HG03097 (cell line): ENCODE measurements around the gene CSAG1.
"Not testable (repeated sequence)": the region's sequence is repeated elsewhere in the genome, so short reads cannot be mapped to it uniquely, and the experiment has no call there.

Experiments
- ATAC-seq: cut with Tn5 transposase; IDR thresholded peaks from one replicate; pipeline ENCODE4 v1.9.1; 2021; ENCODE audit not compliant: unreplicated experiment, low FRiP score

CSAG1 gene, protein sequence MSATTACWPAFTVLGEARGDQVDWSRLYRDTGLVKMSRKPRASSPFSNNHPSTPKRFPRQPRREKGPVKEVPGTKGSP

GRCh38 chrX:152733261-152733975 lies at the start of gene CSAG1, which contains the start of gene MAGEA12:
CSAG1 (minus strand) TSS chrX:152733721; CDS start chrX:152732460, 1,261 bp downstream.
MAGEA12 (plus strand) TSS chrX:152733757; CDS start chrX:152736162, 2,405 bp downstream.
- ATAC-seq, result no peak

DNA sequence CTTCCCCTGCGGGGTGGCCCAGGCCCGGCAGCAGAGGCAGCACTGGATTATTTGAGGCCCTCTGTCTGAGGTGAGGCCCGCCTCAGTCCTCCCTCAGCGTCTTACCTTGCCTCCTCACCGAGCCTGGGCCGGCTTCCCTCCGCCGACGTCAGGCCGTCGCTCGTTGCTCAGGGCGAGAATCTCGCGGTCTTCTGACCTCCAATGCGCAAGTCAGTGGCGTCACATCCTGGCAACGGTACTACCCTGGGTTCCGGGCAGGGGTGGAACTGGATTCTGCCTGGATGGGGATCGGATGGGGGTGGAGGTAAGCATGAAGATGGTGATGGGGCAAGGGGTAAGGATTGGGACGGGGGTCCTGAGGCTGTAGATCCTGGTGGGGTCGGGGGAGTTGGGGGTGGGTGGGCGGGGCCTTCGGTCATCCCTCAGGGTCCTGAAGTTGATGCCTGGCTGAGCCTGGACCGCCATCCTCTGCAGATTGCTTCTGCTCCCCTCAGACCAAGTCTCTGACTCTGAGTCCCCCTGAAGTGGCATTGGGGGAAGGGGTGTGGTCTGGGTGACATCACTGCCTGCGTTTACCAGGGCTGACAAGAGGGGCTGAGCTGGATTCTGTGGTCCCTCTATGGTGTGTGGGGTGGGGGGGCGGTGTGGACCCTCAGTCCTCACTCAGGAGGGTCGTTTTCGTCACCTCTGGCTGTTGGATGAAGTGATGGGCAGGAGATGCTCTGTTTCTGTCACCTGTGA lies 36.2 kb upstream of the CSAG1 start, which contains the start of gene MAGEA6:
Gene MAGEA6 (minus strand): TSS at position 141 of the 741 bp plus-strand sequence. CDS start 2,039 bp downstream, outside the sequence.
- not testable (repeated sequence) for ATAC-seq

DNA sequence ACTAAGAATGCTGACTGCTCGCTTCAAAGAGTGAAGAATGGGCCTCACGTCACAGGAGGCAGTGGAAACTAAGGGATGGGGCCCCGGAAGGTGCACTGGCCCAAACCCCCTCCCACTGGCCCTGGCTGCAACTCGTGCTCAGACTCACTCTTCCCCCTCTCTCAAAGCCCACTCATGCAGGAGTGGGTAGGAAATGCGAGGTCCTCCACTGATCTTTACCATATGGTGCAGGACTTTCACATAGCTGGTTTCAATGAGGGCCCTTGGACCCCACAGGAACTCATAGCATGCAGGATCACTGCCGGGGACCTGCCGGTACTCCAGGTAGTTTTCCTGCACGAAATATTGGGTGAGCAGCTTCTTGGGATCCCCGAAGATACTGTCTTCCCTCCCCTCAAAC lies 33.0 kb upstream of the CSAG1 start:
- ATAC-seq, result not testable (repeated sequence)

DNA sequence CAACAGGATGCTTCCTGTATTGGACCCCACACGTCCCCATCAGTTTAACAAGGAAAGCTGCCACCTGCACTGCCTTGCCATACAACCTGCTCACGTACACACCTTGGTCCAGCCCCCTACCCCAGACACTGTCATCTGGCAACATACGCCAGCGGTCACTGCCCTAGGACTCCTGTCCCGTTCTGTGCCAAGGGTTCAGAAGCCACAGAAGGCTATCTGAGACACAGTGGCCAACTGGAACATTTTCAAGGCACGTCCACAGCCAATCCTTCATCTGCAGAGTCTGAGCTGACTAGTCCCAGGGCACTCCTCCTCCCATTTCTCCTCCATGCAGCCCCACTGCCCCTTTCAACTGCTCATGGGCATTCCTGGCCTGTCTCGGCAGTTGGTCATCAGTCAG lies 28.1 kb upstream of the CSAG1 start:
- not testable (repeated sequence) for ATAC-seq

- not testable (repeated sequence) for ATAC-seq
Measured at GRCh38 chrX:152759544-152759943, 26.0 kb upstream of the CSAG1 start.

DNA sequence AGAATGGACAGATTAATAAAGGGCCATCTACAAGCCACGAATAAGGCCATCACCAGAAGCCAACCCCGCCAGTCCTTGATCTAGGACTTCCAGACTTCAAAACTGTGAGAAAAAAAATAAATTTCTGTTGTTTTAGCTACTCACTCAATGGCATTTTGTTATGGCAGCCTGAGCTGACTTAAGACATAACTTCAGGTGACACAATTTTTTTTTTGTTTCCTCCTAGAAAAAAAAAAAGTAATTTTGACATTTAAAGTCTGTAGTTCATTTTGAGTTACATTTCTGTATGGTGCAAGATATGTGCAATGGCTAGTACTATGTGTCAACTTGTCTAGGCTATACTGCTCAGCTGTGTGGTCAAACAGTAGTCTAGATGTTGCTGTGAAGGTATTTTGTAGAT lies 25.4 kb upstream of the CSAG1 start, which contains the start of gene CSAG3:
Gene CSAG3 (plus strand): TSS at position 301 of the 400 bp plus-strand sequence.
- not testable (repeated sequence) for ATAC-seq

DNA sequence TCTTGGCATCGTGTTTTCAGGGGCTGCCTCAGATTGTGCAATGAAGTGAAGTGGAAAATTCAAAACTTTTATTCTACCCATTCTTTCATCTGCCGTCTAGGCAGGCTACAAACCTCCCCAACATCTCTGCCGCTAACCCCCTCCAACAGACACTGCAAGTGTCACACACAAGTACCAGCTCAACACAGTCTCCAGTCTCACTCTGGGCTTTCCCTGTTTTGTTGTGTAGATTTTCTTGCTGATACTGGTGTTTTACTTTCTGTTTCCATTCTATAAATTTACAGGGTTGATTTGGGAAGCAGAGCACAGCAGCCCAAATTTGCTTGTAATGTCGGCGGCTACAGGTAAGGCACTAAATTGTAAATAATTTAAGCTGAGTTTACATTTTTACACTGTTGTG lies 21.4 kb upstream of the CSAG1 start:
- ATAC-seq, result not testable (repeated sequence)

GRCh38 chrX:152753686-152754650 lies 20.4 kb upstream of the CSAG1 start, which contains the start of gene MAGEA2:
MAGEA2 (minus strand) TSS chrX:152753842; CDS start chrX:152751363, 2,479 bp downstream.
- ATAC-seq, result not testable (repeated sequence)

DNA sequence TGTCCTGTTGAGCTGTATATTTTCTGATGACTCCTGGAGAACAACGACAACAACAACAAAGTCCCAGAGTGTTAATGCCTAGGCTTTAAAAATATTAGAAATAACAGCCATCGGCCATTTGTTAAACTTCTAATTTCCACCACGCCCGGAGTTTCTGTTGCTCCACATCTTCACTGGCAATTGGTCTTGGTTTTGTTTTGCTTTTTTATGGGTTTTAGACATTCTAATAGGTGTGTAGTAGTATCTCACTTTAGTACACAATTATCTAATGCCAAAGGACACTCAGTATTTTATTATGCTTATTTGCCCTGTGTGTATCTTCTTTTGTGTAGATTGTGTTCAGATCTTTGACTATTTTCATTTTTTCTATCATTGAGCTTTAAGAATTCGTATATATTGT lies 5.0 kb upstream of the CSAG1 start:
- ATAC-seq, result no peak

GRCh38 chrX:152736528-152736927 lies 3.0 kb upstream of the CSAG1 start:
- not testable (repeated sequence) for ATAC-seq

DNA sequence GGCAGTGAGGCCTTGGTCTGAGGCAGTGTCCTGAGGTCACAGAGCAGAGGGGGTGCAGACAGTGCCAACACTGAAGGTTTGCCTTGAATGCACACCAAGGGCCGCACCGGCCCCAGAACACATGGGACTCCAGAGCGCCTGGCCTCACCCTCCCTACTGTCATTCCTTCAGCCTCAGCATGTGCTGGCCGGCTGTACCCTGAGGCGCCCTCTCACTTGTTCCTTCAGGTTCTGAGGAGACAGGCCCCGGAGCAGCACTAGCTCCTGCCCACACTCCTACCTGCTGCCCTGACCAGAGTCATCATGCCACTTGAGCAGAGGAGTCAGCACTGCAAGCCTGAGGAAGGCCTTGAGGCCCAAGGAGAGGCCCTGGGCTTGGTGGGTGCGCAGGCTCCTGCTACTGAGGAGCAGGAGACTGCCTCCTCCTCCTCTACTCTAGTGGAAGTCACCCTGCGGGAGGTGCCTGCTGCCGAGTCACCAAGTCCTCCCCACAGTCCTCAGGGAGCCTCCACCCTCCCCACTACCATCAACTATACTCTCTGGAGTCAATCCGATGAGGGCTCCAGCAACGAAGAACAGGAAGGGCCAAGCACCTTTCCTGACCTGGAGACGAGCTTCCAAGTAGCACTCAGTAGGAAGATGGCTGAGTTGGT lies 2.5 kb upstream of the CSAG1 start:
- no peak for ATAC-seq

DNA sequence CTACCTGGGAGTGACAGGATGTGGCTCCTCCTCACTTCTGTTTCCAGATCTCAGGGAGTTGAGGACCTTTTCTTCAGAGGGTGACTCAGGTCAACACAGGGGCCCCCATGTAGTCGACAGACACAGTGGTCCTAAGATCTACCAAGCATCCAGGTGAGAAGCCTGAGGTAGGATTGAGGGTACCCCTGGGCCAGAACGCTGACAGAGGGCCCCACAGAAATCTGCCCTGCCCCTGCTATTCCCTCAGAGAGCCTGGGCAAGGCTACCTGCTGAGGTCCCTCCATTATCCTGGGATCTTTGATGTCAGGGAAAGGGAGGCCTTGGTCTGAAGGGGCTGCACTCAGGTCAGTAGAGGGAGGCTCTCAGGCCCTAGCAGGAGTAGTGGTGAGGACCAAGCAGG lies 1.6 kb upstream of the CSAG1 start:
- ATAC-seq, result no peak

DNA sequence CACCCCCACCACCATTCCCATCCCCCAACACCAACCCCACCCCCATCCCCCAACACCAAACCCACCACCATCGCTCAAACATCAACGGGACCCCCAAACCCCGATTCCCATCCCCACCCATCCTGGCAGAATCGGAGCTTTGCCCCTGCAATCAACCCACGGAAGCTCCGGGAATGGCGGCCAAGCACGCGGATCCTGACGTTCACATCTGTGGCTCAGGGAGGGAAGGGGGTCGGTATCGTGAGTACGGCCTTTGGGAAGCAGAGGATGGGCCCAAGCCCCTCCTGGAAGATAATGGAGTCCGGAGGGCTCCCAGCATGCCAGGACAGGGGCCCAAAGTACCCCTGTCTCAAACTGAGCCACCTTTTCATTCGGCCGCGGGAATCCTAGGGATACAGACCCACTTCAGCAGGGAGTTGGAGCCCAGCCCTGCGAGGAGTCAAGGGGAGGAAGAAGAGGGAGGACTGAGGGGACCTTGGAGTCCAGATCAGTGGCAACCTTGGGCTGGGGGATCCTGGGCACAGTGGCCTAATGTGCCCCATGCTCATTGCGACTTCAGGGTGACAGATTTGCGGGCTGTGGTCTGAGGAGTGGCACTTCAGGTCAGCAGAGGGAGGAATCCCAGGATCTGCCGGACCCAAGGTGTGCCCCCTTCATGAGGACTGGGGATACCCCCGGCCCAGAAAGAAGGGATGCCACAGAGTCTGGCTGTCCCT lies 780 bp upstream of the CSAG1 start:
- ATAC-seq, result not testable (repeated sequence)

DNA sequence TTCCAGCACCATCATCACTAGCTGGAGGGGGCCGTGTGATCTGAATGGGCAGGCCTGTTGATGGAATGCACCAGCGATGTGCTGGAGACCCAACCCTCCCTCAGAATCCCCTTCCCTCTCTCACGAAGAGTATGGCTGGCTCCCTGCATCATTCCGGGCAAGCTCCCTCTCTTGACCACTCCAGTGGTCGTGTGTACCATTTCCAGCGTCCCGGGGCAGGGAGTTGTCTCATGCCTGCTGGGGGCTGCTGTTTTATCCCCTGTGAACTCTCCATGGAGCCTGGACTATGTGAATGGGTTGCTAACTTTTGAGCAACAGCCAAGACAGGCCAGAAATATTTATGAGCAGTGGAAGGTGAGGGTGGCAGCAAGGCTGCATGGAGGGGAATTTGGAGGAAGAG lies 8.1 kb downstream of the CSAG1 start:
- no peak for ATAC-seq

DNA sequence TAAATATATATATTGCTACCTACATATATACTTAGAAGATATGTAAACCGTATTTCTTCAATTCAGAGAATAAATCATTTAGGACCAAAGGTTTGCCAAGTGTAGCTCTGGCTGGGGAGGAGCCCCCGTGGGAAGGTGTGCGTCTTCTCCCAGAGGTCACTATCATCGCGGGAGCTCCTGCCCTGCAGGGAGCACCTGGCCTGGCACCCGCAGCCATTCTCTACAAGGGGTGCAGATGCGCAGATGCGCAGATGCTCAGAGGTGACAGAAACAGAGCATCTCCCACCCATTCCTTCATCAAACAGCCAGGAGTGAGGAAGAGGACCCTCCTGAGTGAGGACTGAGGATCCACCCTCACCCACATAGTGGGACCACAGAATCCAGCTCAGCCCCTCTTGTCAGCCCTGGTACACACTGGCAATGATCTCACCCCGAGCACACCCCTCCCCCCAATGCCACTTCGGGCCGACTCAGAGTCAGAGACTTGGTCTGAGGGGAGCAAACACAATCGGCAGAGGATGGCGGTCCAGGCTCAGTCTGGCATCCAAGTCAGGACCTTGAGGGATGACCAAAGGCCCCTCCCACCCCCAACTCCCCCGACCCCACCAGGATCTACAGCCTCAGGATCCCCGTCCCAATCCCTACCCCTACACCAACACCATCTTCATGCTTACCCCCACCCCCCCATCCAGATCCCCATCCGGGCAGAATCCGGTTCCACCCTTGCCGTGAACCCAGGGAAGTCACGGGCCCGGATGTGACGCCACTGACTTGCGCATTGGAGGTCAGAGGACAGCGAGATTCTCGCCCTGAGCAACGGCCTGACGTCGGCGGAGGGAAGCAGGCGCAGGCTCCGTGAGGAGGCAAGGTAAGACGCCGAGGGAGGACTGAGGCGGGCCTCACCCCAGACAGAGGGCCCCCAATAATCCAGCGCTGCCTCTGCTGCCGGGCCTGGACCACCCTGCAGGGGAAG lies 19.4 kb downstream of the CSAG1 start, which contains the start of gene MAGEA2B:
Gene MAGEA2B (plus strand): TSS at position 814 of the 973 bp plus-strand sequence. CDS start 2,479 bp downstream, outside the sequence.
- not testable (repeated sequence) for ATAC-seq

DNA sequence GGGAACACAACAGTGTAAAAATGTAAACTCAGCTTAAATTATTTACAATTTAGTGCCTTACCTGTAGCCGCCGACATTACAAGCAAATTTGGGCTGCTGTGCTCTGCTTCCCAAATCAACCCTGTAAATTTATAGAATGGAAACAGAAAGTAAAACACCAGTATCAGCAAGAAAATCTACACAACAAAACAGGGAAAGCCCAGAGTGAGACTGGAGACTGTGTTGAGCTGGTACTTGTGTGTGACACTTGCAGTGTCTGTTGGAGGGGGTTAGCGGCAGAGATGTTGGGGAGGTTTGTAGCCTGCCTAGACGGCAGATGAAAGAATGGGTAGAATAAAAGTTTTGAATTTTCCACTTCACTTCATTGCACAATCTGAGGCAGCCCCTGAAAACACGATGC lies 20.3 kb downstream of the CSAG1 start:
- not testable (repeated sequence) for ATAC-seq

GRCh38 chrX:152709173-152709572 lies 24.3 kb downstream of the CSAG1 start, which contains the start of gene CSAG2:
CSAG2 (minus strand) TSS chrX:152709273; CDS start chrX:152709112, 161 bp downstream.
- ATAC-seq, result not testable (repeated sequence)
